GM21390 (cell line): ENCODE data around the gene RASGRP2.

Experiments used
- ATAC-seq: cut with Tn5 transposase; IDR thresholded peaks from one replicate; pipeline ENCODE4 v1.9.1; 2021; ENCODE audit not compliant: unreplicated experiment

The RASGRP2 gene

GRCh38 chr11:64698427-64698826, 45.5 kb downstream of the RASGRP2 start:
- ATAC-seq = no peak

DNA sequence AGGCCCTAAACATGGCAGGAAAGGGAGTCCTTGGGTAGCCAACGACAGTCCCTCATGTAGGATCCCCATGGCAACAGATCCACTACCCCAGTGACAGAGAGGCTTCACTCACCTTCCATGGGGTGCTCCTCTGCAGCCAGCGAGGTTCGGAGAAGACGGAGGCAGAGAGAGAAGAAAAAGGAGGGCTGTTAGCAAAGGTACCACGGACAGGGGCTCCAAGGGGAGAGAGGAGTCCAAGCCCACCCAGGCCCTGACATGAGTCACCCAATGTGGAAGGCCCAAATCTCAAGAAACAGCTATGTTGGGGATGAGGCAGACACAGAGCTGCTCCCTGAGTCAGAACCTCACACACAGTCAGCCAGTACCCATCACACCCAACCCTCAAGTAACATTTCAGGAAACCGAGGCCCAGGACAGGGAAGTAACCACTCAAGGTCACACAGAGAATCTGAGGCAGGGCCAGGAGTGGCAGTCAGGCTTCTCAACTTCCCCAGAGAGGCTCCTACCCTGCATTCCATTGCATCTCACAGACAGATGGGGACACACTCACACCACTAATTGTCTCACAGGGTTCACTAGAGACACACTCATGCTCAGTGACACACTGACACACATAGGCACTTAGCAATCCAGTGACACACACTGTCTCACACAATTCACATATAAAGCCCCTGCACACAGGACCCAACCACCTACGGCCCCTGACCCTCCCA, 46.1 kb downstream of the RASGRP2 start:
- ATAC-seq = no peak

DNA sequence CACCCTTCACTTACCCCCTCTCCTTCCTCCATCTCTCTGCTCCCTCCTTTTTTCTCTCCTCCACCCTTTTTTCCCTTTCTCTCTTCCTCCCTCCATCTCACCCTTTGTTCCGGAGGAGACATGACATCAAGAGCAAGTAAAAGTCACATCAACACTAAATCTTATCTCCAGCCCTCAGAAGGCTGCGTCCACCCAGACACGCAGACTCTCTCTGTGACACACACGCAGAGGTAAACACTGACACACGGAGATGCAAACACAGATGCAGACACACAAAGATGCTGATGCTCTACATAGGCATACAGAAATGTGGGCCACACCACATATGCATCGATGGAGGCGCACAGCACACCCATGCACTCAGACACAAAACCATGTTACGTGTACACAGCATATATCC, 47.9 kb downstream of the RASGRP2 start:
- ATAC-seq = no peak

DNA sequence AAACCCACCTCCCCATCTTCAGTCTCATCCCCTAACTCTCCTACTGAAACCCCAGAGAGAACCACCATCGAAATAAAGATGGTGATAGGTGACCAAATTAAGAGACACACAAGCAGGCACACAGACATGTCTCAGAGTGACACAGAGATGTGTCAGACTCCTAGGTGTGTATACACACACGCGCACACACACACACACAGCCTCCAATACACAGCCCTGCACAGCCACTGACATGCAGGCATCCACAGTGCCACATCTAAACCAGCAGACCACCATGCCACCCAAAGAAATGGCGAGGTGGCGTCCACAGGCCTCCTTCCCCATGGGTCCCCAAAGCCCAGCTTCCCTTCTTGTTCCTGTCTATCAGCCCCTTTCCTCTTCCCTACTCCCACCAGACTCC, 48.4 kb downstream of the RASGRP2 start:
- no peak for ATAC-seq

GRCh38 chr11:64694821-64695365, 49.0 kb downstream of the RASGRP2 start:
- ATAC-seq = no peak

GRCh38 chr11:64694026-64694755, 49.8 kb downstream of the RASGRP2 start:
- no peak for ATAC-seq

DNA sequence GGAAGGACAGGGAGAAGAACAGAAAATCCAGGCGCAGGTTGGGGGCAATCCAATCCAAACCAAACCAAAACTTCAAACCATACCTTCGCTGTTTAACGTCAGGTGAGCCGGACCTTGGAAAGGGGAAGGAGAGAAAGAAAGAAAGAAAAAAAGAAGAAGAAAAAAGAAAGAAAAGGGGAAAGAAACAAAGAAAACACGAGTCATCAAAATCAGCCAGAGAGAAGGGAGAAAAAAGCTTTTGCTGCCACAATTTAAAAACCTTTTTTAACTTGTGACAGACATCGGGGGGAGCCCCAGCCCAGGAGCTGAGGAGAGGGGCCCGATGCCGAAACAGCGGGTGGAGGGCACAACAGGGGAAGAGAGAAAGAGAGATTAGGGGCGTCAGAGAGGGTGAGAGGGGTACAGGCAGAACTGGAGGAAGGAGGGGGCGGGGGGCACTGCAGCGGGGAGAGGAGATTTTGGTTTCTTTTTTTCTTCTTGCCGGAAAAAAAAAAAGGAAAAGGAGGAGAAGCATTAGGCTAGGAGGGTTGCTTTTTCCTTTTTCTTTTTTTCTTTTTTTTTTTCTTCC, 51.1 kb downstream of the RASGRP2 start:
- no peak for ATAC-seq

- no peak for ATAC-seq
These were observed 52.4 kb downstream of the RASGRP2 start for GRCh38 chr11:64691543-64691942.

DNA sequence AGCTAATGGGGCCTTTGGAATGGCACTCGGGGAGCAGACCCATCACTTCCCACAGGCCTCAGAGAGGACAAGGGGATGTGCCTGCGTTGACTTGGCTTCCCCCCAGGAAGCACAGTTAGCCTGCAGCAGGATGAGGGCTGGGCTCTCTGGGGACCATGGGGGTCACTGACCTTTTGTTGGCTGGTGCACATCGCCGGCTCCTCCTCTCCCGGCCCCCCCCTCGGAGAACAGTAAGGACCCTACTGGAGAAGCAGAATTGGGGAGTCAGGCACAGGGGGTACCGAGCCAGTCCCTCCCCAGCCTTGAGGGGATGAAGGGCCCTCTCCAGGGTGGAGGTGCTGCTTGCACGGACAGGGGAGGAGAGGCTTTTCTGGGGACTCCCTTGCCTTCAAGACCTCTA, 53.7 kb downstream of the RASGRP2 start:
- no peak for ATAC-seq

DNA sequence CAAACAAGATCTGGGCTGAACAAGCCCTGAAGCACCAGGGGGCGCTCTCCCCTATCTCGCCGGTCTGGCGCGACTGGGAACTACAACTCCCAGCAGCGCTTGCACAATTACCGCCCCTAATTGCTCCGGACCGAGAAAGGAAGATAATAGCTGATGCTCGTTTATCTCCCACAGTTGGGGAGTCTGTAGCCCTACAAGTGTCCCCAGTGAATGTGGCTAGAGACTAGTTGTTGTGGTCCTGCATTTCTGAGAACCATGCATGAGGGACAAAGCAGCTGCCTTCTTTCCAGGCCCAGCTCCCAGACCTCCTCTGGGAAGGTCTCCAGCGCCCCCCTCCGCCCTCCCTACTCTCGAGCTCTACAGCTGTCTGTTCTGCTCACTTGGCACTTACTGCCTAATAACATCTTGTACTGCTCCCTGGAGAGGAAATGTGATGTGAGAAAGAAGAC, 55.4 kb downstream of the RASGRP2 start:
- ATAC-seq = no peak

DNA sequence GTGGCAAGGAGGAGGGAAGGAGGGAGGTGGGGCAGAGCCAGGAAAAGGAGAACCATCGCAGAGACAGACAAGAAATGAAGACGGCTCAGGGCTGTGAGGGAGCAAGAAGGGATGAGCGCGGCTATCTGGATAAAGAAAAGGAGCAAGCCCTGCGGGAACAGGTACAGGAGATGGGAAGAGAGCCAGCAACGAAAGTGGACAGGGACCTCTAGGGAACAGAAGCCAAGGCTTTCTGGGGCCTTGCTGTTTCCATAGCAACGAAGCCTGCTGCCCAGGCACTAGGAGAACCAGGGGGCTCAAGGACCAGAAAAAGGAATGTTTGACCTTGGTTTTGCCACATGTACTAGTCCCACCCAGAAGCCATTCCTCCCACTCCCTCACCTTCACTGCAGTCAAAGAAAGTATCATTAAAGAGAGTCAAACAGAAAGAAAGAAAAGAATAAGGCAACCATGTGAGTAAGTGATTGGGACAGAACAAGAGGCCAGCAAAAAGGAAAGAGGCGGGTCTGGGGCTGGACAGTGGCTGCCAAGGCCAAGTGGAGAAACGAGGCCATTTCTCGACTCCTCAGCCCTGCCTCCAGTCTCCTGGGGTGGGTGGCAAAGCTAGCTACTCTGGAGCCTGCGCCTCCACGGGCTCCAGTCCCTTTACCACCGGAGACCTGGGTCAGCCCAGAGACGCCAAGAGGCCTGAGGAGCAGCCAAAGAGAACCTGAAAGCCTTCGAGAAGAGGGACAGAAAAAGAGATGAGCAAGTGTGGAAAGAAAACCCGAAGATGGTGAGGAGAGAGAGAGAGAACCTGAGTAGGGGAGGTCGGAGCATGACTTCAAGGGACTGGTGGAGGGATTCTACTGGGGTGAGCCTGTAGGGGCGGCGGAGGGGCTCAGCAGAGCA, 56.1 kb downstream of the RASGRP2 start:
- no peak for ATAC-seq

GRCh38 chr11:64687204-64687603, 56.7 kb downstream of the RASGRP2 start:
- ATAC-seq = no peak

DNA sequence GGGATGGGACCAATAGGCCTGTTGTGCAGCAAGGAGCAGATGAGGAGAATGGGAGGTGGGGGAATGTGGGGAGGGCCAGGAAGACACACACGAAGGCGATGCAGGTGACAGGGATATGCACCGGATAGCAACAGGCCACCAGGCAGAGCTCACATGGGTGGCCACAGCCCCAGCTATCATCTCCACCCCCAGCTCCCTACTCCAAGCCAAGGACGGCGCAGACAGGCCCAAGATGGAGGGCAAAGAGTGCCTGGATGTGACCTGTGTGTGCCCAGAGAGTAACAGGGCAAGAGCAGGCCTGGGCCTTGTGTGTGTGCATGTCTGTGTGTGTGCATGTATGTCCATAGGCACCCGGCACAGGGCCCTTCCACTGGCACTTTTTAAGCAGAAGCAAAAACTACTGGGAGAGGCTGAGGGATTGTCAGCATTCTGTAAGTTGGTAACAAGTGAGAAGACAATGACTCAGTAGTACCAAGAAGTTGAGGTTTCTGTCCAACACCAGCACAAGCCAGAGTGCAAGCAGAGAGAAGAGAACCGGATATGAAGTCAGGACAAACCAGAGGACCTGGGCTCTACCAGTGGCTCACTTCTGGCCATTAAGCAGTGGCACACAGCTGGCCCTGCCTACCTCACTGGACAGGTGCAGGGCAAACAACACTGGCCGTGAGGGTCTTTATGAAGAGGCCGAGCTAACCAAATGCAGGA, 57.3 kb downstream of the RASGRP2 start:
- no peak for ATAC-seq

DNA sequence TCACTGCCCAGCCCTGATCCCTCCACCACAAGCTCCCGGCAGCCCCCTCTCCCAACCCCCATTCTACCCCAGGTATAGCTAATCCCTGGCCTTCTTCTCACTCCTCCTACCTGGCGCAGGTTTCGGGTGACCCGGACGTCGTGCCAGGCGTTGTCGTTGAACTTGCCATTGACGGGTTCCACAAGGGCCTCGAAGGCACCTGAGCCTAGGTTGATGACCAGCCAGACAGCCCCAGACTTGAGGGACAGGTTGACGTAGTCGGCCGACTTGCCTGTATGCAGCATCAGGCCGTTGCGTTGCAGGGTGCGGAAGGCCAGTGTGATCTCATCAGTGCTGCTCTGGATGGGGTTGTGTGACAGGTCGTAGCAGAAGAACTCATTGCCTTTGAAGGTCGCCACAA, 58.4 kb downstream of the RASGRP2 start:
- ATAC-seq = no peak

- ATAC-seq = no peak
These were observed 59.6 kb downstream of the RASGRP2 start for GRCh38 chr11:64684357-64684756.

GRCh38 chr11:64681171-64681570, 62.8 kb downstream of the RASGRP2 start:
- ATAC-seq = no peak

GRCh38 chr11:64679846-64680245, 64.1 kb downstream of the RASGRP2 start:
- no peak for ATAC-seq

- ATAC-seq = no peak
These were observed 66.4 kb downstream of the RASGRP2 start for GRCh38 chr11:64677441-64678023.
